ENCODE measurements around the gene MAN1A1.
"Not testable (repeated sequence)": the region's sequence is repeated elsewhere in the genome, so short reads cannot be mapped to it uniquely, and the experiment has no call there.

Gene MAN1A1

DNA sequence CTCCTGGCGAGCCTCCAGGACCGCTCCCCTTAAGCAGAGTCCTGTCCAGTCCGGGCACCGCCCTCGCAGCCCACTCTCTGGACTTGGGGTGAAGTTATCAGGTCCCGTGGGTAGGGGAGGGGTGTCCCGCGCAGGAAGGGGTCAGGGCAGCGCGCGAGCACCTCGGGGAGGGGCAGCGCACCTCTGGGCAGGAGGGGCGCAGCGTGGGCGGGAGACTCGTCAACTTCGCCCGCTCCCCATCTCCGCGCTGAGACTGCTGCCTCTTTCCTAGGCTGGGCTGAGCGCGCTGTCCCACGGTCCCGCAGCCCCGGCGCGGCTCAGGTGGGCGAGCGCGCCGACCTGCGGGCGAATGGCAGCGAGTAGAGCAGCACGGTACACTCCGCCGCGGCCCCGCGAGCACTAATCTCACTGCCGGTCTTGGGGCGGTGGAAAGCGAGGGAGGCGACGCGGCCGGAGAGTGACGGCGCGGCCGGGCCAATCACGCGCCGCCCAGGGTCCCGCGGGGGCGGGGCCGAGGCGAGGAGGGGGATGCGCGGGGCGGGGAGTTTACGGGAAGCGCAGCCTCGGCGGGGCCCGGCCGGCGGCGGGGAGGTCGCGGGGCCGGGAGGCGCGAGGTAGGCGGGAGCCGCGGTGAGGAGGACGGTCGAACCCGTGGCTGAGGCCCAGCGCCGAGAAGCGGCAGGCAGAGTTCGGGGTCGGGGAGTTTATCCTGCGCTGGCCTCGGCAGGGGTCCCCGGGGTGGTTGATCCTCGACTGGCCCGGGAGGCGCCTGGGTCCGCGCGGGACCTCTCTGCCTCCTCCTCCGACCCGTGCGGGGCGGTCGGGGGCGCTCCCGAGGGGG lies at the start of gene MAN1A1:
TSS of gene MAN1A1 (minus strand) at position 401 of the 841 bp plus-strand sequence. CDS start 696 bp downstream, outside the sequence.
- DNase-seq: peak; percentile 51

- no peak for DNase-seq
Measured at GRCh38 chr6:119395192-119395591, 45.6 kb upstream of the MAN1A1 start.

DNA sequence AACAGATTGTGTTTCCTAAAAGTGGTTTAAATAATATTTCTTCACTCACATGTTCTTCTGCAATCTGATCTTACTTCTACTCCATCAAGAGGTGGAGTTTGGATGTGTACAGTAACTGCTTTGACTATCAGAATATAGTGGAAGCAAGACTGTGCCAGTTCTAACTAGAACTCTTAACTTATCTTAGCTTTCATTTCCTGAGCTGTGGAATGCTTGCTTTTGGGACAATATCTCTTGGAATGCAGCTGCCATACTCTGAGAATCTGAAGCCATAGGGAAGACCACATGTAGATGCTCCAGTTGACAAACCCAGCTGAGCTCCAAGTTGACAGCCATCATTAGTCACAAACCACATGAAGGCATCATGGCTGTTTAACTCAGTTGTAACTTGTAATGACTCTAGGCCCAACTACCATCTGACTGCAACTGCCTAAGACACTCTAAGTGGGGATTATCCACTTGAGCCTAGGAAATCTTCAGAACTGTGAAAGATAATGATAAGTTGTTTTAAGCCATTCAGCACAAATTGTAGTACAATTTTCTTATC lies 40.8 kb upstream of the MAN1A1 start:
- DNase-seq: no peak

DNA sequence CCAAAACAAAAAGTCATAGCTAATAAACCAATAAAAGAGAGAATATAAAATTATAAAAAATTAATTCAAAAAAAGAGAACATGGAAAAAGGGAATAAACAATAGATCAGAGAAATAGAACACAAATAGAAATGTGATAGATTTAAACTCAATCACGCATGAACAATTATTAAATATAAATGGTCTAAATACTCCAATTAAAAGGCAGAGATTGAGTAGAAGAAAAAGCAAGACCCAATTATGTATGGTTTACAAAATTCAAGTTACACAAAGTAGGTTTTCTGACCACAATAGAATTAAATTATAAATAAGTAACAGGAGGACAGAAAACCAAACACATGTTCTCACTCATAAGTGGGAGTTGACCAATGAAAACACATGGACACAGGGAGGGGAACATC lies 36.4 kb upstream of the MAN1A1 start:
- DNase-seq: no peak

DNA sequence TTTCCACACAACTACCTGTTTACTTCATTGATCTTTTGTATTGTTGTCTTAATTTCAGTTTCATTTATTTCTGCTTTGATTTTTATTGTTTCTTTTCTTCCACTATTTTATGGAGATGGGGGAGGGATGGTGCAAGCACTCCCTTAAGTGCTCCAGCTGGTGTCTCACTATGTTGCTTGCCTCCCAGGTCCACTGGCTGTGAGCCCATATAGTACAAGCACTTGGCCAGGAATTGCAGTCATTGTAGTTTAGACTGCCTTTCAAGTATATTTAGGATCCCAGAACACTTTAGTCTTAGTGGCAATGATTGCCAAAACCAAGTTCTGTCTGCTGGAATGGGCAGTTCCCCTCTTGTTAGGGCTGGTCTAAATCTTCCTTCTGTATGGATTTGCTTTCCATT lies 34.9 kb upstream of the MAN1A1 start:
- DNase-seq: no peak

GRCh38 chr6:119379809-119380208 lies 30.2 kb upstream of the MAN1A1 start:
- DNase-seq: no peak

GRCh38 chr6:119377043-119377442 lies 27.5 kb upstream of the MAN1A1 start:
- DNase-seq: not testable (repeated sequence)

DNA sequence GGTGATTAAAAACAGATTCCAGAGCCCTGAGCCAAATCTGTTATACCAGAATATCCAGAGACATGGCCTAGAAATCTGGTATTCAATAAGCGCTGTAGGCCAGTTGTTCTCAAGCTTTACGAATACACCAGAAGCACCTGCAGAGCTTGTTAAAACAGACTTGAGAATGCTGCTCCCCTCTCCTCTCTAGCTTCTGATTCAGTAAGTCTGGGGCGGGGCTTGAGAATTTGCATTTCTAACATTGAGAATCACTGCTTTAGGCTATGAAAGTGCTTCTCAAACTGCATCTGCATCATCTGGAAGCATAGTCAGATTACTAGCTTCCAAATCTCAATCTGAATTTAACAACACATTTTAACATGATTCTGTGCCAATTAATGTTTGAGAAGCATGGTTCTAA lies 20.5 kb upstream of the MAN1A1 start:
- no peak for DNase-seq

DNA sequence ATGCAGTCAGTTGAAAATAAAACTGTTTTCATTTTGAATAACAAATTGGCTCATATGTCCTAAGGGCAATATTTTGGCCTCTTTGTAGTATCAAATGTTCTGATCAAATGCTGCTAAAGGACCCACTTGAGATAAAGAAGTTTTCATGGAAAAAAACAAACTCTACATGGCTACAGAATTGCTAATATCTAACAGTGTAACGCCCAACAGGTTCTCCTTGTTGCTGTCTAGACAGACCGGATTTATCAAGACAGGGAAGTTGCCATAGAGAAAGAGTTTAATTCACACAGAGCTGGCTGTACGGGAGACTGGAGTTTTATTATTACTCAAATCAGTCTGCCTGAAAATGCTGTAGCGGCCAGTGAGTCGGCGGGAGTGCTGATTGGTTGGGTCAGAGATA lies 19.4 kb upstream of the MAN1A1 start:
- DNase-seq: no peak

GRCh38 chr6:119361209-119361608 lies 11.6 kb upstream of the MAN1A1 start:
- DNase-seq: no peak

DNA sequence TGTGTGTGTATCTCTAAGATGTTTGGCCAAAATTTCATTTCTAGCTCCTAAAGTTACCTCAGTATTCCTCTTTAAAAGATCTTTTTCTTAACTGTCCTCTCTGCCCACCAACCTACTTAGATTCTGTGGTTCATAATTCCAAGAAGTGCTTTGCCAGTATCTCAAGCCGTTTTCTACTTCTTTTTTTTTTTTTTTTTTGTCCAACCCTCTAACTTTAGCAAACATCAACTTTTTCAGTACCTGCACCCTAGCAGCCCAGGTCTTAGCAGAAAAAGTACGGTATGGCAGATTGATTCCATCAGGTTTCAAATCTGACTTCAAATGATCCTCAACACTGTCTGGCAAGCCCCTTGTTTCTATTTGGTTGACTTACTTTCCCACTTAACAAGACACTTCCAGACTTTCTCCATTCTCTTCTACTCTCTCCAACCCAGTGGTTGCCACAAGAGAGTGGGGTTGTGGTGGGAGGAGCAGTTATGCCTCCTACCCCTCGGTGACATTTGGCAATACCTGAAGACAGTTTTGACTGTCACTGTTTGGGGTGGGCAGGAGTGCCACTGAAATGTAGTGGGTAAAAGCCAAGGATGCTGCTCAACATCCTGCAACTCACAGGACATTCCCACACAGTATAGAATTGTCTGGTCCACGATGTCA lies 10.8 kb upstream of the MAN1A1 start:
- no peak for DNase-seq

- DNase-seq: no peak
Measured at GRCh38 chr6:119355890-119356289, 6.3 kb upstream of the MAN1A1 start.

DNA sequence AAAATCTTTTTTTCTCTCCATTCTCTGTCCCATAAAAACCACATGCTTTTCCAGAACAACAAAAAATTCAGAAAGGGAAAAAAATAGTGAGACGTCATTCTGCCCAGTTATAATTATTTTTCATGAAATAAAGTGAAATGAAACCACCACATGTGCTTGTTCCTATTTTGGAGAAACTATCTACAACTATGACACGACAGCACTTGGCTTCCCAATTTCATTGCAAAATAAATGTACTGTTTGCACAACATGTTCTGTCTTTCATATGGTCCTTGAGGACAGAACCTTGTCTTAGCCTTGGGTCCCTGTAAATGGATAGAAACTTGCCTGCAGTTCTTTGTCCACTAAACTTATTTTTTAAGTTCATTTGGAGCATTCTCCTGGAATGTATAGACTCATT lies 5.6 kb upstream of the MAN1A1 start:
- no peak for DNase-seq

GRCh38 chr6:119353696-119354095 lies 4.1 kb upstream of the MAN1A1 start:
- no peak for DNase-seq

- DNase-seq: no peak
Measured at GRCh38 chr6:119352001-119352400, 2.4 kb upstream of the MAN1A1 start.

DNA sequence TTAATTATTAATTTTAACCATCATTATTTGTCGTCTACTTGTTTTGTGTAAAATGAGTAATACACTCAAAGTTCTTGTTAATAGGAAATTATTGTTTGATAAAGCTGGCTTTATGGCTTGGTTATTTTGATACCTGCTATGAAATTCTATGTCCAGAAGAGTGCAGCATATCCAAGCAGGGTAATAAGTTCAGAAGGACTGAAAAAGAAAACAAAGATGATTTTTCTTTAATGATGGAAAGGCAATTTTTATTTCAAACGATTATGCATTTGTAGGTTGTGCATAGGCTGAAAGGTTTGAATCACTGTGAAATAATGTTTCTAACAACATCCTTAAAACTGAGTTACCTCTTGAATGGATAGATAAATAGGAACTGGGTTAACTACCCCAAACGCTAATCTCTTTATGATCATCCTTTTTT lies 1.4 kb upstream of the MAN1A1 start:
- DNase-seq: no peak

GRCh38 chr6:119350202-119350951 lies 816 bp upstream of the MAN1A1 start:
- no peak for DNase-seq

DNA sequence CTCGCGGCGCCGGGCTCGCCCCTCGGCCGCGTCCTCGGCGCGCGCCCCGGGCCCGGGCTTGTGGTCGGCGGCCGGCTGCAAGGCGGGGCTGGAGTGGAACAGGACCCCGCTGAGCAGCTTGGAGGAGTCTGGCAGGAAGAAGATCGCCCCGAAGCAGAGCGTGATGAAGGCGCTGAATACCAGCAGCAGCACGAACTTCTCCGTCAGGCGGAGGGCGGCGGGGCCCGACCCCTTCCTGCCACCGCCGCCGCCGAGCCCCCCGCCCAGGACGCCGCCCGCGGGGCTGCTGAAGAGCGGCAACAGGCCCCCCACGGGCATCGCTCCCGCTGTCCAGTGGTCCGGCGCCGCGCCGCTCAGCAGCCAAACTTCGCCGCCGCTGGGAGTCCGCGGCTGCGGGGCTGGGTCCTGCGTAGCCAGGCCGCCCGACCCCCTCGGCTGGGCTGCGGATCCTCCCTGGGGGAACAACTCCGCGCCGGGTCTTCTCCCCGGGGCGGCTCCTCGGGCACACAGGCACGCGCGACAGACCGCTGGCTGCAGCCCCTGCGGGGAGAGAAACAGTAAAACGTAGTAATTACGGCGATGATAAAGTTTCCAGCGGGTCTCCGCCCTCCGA lies 707 bp downstream of the MAN1A1 start:
- no peak for DNase-seq

- DNase-seq: no peak
Measured at GRCh38 chr6:119348096-119348747, 1.3 kb downstream of the MAN1A1 start.

DNA sequence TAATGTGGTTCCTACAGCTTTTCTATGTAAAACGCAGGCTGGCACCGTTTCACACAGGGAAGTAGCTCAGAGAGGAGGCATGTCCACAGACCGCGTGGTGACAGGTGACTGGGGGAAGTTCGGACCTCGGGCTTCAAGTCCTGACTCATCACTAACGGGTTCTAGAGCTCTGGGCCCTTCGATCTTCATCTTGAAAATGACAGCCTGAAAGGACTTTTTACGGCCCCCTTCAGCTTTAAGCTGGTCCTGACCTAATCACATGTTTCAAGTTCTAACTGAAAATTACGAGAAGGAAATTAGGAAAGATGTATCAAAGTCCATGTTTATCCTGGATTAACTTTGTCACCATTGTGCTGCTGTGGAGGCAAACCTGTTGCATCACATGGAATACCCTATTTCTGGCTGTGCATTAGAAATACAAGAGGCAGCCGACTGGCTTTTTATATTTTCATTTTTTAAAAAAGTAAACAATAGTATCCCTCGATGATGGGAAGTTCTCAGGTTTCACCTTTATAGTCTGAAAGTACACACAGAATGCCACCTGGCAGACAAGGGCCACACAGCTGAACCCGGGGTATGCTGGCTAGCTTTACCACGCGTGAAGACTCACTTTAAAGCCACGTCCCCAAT lies 2.0 kb downstream of the MAN1A1 start:
- no peak for DNase-seq

- DNase-seq: no peak
Measured at GRCh38 chr6:119346936-119347335, 2.6 kb downstream of the MAN1A1 start.

GRCh38 chr6:119346450-119346849 lies 3.1 kb downstream of the MAN1A1 start:
- no peak for DNase-seq
